Dermis blood vessel endothelial cell (primary cell): ENCODE results near the gene ETV7. TPM values are rescaled to one million over a fixed set of nuclear protein-coding genes. Genes with fewer than 3 reads are reported as not detected.

ENCODE experiments used
- DNase-seq: peaks from one replicate; pipeline ENCODE4 v3.0.0; 2010
- total RNA-seq: library from RNA; depleted of rRNA; stranded (reverse); fragments of >200 nt; gene quantifications from 2 replicates; pipeline ENCODE4 v1.2.3, GENCODE V29; 2014

Gene ETV7
- total RNA-seq, 1 donor from 2014 or later = 0.17 TPM

GRCh38 chr6:36318690-36319435 lies 68.6 kb downstream of the ETV7 start:
- DNase-seq = no peak

- DNase-seq = no peak
These were observed 69.8 kb downstream of the ETV7 start for GRCh38 chr6:36317623-36318022.

Other genes starting within 250 kb of the ETV7 start
- gene BRPF3, start 190.9 kb downstream of the ETV7 start, total RNA-seq = 11.6 and 14.9 TPM in 2 replicates
- not detected in 2 replicates for gene PNPLA1, start 117.6 kb downstream of the ETV7 start, total RNA-seq
- not detected in 2 replicates for gene BNIP5, start 50.8 kb downstream of the ETV7 start, total RNA-seq
- gene PXT1, start 55.2 kb upstream of the ETV7 start, total RNA-seq = not detected in 2 replicates
- gene KCTD20, start 55.3 kb upstream of the ETV7 start, total RNA-seq = 96.7 and 127 TPM in 2 replicates
- gene STK38, start 159.8 kb upstream of the ETV7 start, total RNA-seq = 19.2 and 24.5 TPM in 2 replicates
- 224 and 544 TPM in 2 replicates for gene SRSF3, start 206.7 kb upstream of the ETV7 start, total RNA-seq